ENCODE measurements around the gene MAPK11. TPM values are rescaled to one million over a fixed set of nuclear protein-coding genes. Genes with fewer than 3 reads are reported as not detected.

The MAPK11 gene
- 3.1 TPM for total RNA-seq

DNA sequence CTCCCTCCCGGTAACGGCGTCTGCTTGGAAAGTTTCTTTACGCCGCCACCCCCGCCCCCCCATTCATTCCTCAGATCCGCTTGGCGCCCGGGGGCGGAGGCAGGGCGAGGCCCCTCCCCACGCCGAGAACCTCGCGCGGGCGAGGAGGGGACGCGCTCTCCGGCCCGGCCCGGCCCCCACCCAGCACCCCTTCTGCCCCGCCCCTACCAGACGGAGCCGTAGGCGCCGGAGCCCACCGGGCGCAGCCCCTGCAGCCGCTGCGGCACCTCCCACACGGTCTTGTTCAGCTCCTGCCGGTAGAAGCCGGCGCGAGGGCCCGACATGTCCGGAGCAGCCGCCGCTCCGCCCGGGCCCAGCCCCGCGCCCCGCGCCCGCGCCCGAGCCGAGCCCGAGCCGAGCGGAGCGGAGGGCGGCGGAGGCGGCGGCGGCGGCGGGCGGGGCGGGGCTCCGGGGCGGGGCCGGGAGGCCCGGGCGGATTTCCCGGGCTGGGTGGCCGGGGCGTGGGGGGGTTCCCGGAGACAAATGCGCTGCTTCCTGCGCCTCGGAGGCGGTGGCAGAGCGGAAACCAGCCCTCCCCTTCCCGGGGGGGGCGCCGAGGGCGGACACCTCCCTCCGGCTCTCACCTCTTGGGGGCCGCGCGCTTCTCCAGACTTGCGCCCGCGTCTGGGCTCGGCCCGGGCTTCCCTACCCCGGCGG lies at the start of gene MAPK11:
Gene MAPK11, minus strand, starts transcription at position 411 of the 696 bp plus-strand sequence. Its CDS starts 88 bp downstream, at position 323.
- Histone ChIP-seq H3K9me3 (ENCODE audit: control insufficient read depth in 3 of 3, low read length in 3 of 3) (no peaks in the 10 kb centered on the region), H3K4me1 (ENCODE audit: control insufficient read depth in 3 of 3, insufficient read depth in 3 of 3, low read length in 3 of 3) (peaks cover 11 to 51% (median 38%) of the 10 kb centered on the region in 3 donors), H3K36me3 (ENCODE audit: control insufficient read depth in 3 of 3, insufficient read depth in 3 of 3, low read length in 3 of 3) (peaks cover 0 to 2% (median 2%) of the 10 kb centered on the region in 3 donors), H3K9ac (ENCODE audit: low read depth in 1 of 3, low read length in 3 of 3) (peak within 1 kb of the TSS in 2 of 3 donors; percentile 8 to 45), H3K27ac (ENCODE audit: low read depth, low read length) (peak within 1 kb of the TSS; percentile 48), H3K27me3 (ENCODE audit: control insufficient read depth in 3 of 3, insufficient read depth in 3 of 3, low read length in 3 of 3) (peaks cover 0 to 19% (median 7%) of the 10 kb centered on the region in 3 donors), H3K4me3 (ENCODE audit: low read length in 3 of 3) (peak within 1 kb of the TSS; percentile 39 to 66 (median 52))

- Histone ChIP-seq H3K9me3 (ENCODE audit: control insufficient read depth in 3 of 3, low read length in 3 of 3) (no peaks in the 10 kb centered on the region), H3K27ac (ENCODE audit: low read depth, low read length) (no peak overlapping the region), H3K4me1 (ENCODE audit: control insufficient read depth in 3 of 3, insufficient read depth in 3 of 3, low read length in 3 of 3) (peaks cover 0 to 5% (median 3%) of the 10 kb centered on the region in 3 donors), H3K36me3 (ENCODE audit: control insufficient read depth in 3 of 3, insufficient read depth in 3 of 3, low read length in 3 of 3) (no peaks in the 10 kb centered on the region), H3K9ac (ENCODE audit: low read depth in 1 of 3, low read length in 3 of 3) (no peak overlapping the region), H3K27me3 (ENCODE audit: control insufficient read depth in 3 of 3, insufficient read depth in 3 of 3, low read length in 3 of 3) (no peaks in the 10 kb centered on the region), H3K4me3 (ENCODE audit: low read length in 3 of 3) (no peak overlapping the region)
Observed at GRCh38 chr22:50319503-50319951, 49.3 kb upstream of the MAPK11 start.

DNA sequence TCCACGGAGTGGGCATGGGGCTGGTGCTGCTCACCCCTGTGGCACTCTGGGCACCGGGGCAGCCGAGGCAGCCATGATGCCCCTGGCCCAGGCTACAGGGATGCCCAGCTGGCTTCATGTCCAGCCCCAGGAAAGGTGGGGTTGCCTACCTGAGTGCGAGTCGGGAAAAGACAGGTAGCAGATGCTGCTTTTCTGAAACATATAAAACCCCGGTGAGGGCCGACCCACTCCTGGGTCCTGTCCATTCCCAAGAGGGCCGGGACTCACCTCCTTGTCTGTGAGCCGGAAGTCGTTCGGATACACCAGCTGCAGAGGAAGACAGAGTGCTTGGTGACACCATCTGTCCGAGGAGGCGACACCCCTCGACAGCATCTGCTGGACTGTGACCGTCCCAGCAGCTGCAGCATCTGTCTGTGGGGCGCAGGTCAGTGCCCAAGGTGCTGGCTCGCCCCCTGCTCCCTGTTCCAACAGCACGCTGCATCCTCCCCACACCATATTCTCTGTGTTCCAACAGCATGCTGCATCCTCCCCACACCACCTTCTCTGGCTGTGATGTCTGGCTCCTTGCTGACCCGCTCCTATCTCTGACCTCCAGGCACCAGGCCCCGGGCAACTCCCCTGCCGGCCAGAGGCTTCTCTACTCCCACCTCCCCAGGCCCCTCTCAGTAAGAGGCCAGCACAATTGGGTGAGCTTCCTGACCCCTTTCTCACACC lies 48.7 kb upstream of the MAPK11 start:
- H3K9me3 ChIP-seq (ENCODE audit: control insufficient read depth in 3 of 3, low read length in 3 of 3), result no peaks in the 10 kb centered on the region
- no peak overlapping the region for H3K4me3 ChIP-seq (ENCODE audit: low read length in 3 of 3)
- H3K36me3 ChIP-seq (ENCODE audit: control insufficient read depth in 3 of 3, insufficient read depth in 3 of 3, low read length in 3 of 3), result no peaks in the 10 kb centered on the region
- no peaks in the 10 kb centered on the region for H3K27me3 ChIP-seq (ENCODE audit: control insufficient read depth in 3 of 3, insufficient read depth in 3 of 3, low read length in 3 of 3)
- no peak overlapping the region for H3K27ac ChIP-seq (ENCODE audit: low read depth, low read length)
- peaks cover 2 to 9% (median 5%) of the 10 kb centered on the region in 3 donors for H3K4me1 ChIP-seq (ENCODE audit: control insufficient read depth in 3 of 3, insufficient read depth in 3 of 3, low read length in 3 of 3)
- no peak overlapping the region for H3K9ac ChIP-seq (ENCODE audit: low read depth in 1 of 3, low read length in 3 of 3)

GRCh38 chr22:50318356-50318697 lies 48.1 kb upstream of the MAPK11 start:
- Histone ChIP-seq H3K27me3 (ENCODE audit: control insufficient read depth in 3 of 3, insufficient read depth in 3 of 3, low read length in 3 of 3) (no peaks in the 10 kb centered on the region), H3K9me3 (ENCODE audit: control insufficient read depth in 3 of 3, low read length in 3 of 3) (no peaks in the 10 kb centered on the region), H3K9ac (ENCODE audit: low read depth in 1 of 3, low read length in 3 of 3) (no peak overlapping the region), H3K36me3 (ENCODE audit: control insufficient read depth in 3 of 3, insufficient read depth in 3 of 3, low read length in 3 of 3) (no peaks in the 10 kb centered on the region), H3K4me3 (ENCODE audit: low read length in 3 of 3) (no peak overlapping the region), H3K4me1 (ENCODE audit: control insufficient read depth in 3 of 3, insufficient read depth in 3 of 3, low read length in 3 of 3) (peaks cover 2 to 9% (median 5%) of the 10 kb centered on the region in 3 donors), H3K27ac (ENCODE audit: low read depth, low read length) (no peak overlapping the region)

DNA sequence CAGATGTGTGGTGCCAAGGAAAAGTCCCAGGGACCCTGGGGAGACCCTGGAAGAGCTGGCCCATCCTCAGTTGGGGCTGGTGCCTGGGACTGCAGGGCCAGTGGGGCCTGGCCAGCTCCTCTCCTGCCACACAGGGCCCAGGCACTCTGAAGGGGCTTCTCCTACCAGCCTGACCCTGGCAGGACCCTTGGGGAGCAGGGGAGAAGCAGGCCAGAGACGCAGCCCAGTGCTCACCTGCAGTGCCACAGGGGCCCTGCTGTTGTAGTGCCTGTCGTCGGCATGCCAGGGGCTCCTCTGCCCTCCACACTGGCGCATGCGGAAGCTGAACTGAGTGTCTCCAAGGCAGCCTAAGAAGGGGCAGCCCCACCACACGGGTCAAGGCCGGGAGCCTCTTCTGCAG lies 47.5 kb upstream of the MAPK11 start:
- Histone ChIP-seq H3K4me3 (ENCODE audit: low read length in 3 of 3) (no peak overlapping the region), H3K9me3 (ENCODE audit: control insufficient read depth in 3 of 3, low read length in 3 of 3) (no peaks in the 10 kb centered on the region), H3K27ac (ENCODE audit: low read depth, low read length) (no peak overlapping the region), H3K4me1 (ENCODE audit: control insufficient read depth in 3 of 3, insufficient read depth in 3 of 3, low read length in 3 of 3) (peaks cover 2 to 9% (median 5%) of the 10 kb centered on the region in 3 donors), H3K9ac (ENCODE audit: low read depth in 1 of 3, low read length in 3 of 3) (no peak overlapping the region), H3K36me3 (ENCODE audit: control insufficient read depth in 3 of 3, insufficient read depth in 3 of 3, low read length in 3 of 3) (no peaks in the 10 kb centered on the region), H3K27me3 (ENCODE audit: control insufficient read depth in 3 of 3, insufficient read depth in 3 of 3, low read length in 3 of 3) (no peaks in the 10 kb centered on the region)

DNA sequence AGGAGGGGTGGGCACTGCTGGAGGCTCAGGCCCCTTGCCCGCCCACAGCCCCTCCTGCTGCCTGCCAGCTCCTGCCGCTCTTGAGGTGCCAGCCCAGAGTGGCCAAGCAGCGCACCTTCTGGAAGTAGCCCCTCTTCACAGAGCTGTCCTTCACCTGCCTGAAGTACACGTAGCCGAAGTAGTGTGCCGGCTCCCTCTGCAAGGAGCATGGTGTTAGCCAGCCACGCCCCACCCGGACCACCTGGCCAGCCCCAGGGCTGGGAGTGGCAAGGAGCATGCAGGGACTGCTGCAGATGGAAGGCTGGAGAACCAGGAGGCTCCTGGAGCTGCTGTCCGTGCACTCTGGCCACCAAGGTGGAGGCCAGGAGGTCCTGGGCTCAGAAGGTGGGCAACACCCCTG lies 47.0 kb upstream of the MAPK11 start:
- Histone ChIP-seq H3K27me3 (ENCODE audit: control insufficient read depth in 3 of 3, insufficient read depth in 3 of 3, low read length in 3 of 3) (no peaks in the 10 kb centered on the region), H3K4me3 (ENCODE audit: low read length in 3 of 3) (no peak overlapping the region), H3K36me3 (ENCODE audit: control insufficient read depth in 3 of 3, insufficient read depth in 3 of 3, low read length in 3 of 3) (no peaks in the 10 kb centered on the region), H3K9me3 (ENCODE audit: control insufficient read depth in 3 of 3, low read length in 3 of 3) (no peaks in the 10 kb centered on the region), H3K9ac (ENCODE audit: low read depth in 1 of 3, low read length in 3 of 3) (no peak overlapping the region), H3K4me1 (ENCODE audit: control insufficient read depth in 3 of 3, insufficient read depth in 3 of 3, low read length in 3 of 3) (peaks cover 2 to 9% (median 5%) of the 10 kb centered on the region in 3 donors), H3K27ac (ENCODE audit: low read depth, low read length) (no peak overlapping the region)

GRCh38 chr22:50316114-50317065 lies 46.2 kb upstream of the MAPK11 start:
- Histone ChIP-seq H3K4me1 (ENCODE audit: control insufficient read depth in 3 of 3, insufficient read depth in 3 of 3, low read length in 3 of 3) (peaks cover 2 to 9% (median 5%) of the 10 kb centered on the region in 3 donors), H3K9me3 (ENCODE audit: control insufficient read depth in 3 of 3, low read length in 3 of 3) (no peaks in the 10 kb centered on the region), H3K27me3 (ENCODE audit: control insufficient read depth in 3 of 3, insufficient read depth in 3 of 3, low read length in 3 of 3) (no peaks in the 10 kb centered on the region), H3K36me3 (ENCODE audit: control insufficient read depth in 3 of 3, insufficient read depth in 3 of 3, low read length in 3 of 3) (no peaks in the 10 kb centered on the region), H3K4me3 (ENCODE audit: low read length in 3 of 3) (no peak overlapping the region), H3K9ac (ENCODE audit: low read depth in 1 of 3, low read length in 3 of 3) (no peak overlapping the region), H3K27ac (ENCODE audit: low read depth, low read length) (no peak overlapping the region)

DNA sequence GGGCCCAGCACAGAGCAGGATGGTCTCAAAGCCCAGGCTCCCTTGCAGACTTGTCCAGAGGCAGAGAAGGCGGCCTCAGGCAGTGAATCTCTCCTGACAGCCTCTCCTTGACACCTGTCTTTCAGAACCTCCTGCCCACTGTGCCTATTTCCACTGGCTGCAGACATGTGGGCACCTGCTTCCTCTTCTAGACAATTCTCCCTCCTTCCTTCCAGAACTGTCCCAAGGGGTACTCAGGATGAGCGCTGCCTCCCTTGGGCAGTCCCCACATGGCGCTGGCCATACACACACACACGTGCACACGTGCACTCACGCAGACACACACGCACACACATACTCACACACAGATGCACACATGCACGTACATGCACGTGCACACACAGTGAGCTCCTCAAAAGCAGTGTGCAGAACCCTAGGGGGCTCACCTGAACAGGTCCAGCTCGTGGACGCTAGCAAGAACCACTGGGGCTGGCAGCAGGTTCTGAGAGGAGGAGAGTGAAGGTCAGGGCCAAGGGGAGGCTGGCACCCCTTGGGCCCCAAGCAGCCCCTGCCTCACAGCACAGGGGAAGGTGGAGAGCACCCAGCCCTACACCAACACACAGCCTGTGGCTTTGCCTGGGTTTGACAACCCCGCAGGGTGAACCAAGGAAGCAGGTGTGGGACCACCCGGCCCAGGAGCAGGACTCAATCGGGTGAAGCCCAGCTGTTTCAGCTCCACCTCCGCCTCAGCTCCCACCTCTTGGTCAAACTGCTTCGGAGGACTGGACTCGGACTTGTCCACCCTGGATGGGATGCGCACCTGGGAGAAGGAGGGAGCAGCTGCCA lies 45.3 kb upstream of the MAPK11 start:
- no peak overlapping the region for H3K4me3 ChIP-seq (ENCODE audit: low read length in 3 of 3)
- no peaks in the 10 kb centered on the region for H3K9me3 ChIP-seq (ENCODE audit: control insufficient read depth in 3 of 3, low read length in 3 of 3)
- no peak overlapping the region for H3K27ac ChIP-seq (ENCODE audit: low read depth, low read length)
- peaks cover 2 to 9% (median 5%) of the 10 kb centered on the region in 3 donors for H3K4me1 ChIP-seq (ENCODE audit: control insufficient read depth in 3 of 3, insufficient read depth in 3 of 3, low read length in 3 of 3)
- no peaks in the 10 kb centered on the region for H3K27me3 ChIP-seq (ENCODE audit: control insufficient read depth in 3 of 3, insufficient read depth in 3 of 3, low read length in 3 of 3)
- H3K9ac ChIP-seq (ENCODE audit: low read depth in 1 of 3, low read length in 3 of 3), result no peak overlapping the region
- H3K36me3 ChIP-seq (ENCODE audit: control insufficient read depth in 3 of 3, insufficient read depth in 3 of 3, low read length in 3 of 3), result no peaks in the 10 kb centered on the region
